RWPE1 (cell line): ENCODE data around the gene GRIN3B.

Experiments used
- CTCF ChIA-PET: fragments of 350-600 bp; sonication (Branson Sonifier 250); formaldehyde crosslinking; extraction: SDS; loops from one replicate; lab custom pipeline; 2021; lab: Yijun Ruan, JAX
- POLR2A ChIA-PET: fragments of 400-600 bp; formaldehyde crosslinking; extraction: SDS; loops from one replicate; lab custom pipeline; 2020; ENCODE audit warnings: antibody characterized with exemption; ENCODE audit not compliant: low non-redundant PET; lab: Yijun Ruan, JAX
- DNase-seq: peaks from one replicate; pipeline ENCODE4 v3.0.0; 2012; ENCODE audit warnings: low spot score
- H3K27ac ChIP-seq: fragments of 450-650 bp; 2 replicates; pipeline ENCODE4 v1.5.1; 2017
- TF ChIP-seq, protein P1 (sequence below): fragments of 450-650 bp; conservative IDR thresholded peaks from 2 replicates; pipeline ENCODE4 v1.5.1; 2017; ENCODE audit warnings: low read depth, mild to moderate bottlenecking

GRIN3B gene

DNA sequence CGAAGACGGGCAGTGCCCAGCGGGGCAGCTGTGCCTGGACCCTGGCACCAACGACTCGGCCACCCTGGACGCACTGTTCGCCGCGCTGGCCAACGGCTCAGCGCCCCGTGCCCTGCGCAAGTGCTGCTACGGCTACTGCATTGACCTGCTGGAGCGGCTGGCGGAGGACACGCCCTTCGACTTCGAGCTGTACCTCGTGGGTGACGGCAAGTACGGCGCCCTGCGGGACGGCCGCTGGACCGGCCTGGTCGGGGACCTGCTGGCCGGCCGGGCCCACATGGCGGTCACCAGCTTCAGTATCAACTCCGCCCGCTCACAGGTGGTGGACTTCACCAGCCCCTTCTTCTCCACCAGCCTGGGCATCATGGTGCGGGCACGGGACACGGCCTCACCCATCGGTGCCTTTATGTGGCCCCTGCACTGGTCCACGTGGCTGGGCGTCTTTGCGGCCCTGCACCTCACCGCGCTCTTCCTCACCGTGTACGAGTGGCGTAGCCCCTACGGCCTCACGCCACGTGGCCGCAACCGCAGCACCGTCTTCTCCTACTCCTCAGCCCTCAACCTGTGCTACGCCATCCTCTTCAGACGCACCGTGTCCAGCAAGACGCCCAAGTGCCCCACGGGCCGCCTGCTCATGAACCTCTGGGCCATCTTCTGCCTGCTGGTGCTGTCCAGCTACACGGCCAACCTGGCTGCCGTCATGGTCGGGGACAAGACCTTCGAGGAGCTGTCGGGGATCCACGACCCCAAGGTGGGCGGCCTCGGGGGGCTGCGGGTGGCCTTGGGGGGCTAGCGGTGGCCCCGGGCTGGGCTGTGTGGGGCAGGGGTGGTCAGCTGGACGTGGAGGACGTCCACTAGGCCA, 4.8 kb downstream of the GRIN3B start:
- POLR2A ChIA-PET: interaction anchor here (0.6 kb wide), 1 partner anchor 21 kb away, joined by 3 read pairs; the partner anchor contains the start of gene WDR18

DNA sequence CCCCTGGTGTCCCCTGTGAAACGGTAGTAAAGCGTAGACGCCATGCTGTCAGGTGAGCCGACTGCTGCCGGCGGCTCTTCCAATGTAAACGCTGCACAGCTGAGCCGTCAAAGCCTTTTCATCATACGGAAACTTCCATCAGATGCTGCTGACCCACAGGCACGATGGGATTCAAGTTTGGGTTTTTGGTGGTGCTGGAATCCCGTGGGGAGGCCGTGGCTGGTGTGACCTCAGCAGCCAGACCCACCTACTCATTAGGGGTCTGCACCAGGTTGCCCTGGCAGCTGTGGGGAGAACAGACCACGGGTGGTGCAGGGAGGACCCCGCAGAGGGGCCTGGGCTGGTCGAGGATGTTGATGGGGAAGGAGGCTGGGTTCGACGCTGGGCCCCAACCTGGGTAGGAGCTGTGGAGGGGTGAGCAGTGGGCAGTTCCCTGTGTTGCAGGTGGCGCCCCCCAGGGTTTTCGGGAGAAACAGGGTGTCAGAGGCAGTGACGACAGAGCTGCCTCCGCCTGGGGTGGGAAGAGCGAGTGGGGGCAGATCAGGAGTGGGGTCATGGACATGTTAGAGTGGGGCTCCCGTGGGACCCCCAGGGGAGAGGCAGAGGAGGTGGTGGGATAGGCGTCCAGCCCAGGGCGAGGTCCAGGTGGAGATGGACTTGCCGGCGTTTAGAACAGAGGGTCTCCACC, 6.6 kb downstream of the GRIN3B start:
- TF ChIP-seq, protein P1, sequence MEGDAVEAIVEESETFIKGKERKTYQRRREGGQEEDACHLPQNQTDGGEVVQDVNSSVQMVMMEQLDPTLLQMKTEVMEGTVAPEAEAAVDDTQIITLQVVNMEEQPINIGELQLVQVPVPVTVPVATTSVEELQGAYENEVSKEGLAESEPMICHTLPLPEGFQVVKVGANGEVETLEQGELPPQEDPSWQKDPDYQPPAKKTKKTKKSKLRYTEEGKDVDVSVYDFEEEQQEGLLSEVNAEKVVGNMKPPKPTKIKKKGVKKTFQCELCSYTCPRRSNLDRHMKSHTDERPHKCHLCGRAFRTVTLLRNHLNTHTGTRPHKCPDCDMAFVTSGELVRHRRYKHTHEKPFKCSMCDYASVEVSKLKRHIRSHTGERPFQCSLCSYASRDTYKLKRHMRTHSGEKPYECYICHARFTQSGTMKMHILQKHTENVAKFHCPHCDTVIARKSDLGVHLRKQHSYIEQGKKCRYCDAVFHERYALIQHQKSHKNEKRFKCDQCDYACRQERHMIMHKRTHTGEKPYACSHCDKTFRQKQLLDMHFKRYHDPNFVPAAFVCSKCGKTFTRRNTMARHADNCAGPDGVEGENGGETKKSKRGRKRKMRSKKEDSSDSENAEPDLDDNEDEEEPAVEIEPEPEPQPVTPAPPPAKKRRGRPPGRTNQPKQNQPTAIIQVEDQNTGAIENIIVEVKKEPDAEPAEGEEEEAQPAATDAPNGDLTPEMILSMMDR: no peak
- peak overlapping the region; percentile 26; the same call in 1 of the 2 replicates for H3K27ac ChIP-seq
- ChIA-PET CTCF (no interaction called here), POLR2A (no interaction called here)
- DNase-seq: no peak

More for the DNA sequence above, 4.8 kb downstream of the GRIN3B start:
- no peak for DNase-seq
- H3K27ac ChIP-seq: no peak overlapping the region
- TF ChIP-seq, protein P1: no peak
- CTCF ChIA-PET: interaction anchor here (1.0 kb wide), 2 partner anchors 9 to 142 kb away, joined by 3 to 4 read pairs; no protein-coding TSS in a partner anchor

DNA sequence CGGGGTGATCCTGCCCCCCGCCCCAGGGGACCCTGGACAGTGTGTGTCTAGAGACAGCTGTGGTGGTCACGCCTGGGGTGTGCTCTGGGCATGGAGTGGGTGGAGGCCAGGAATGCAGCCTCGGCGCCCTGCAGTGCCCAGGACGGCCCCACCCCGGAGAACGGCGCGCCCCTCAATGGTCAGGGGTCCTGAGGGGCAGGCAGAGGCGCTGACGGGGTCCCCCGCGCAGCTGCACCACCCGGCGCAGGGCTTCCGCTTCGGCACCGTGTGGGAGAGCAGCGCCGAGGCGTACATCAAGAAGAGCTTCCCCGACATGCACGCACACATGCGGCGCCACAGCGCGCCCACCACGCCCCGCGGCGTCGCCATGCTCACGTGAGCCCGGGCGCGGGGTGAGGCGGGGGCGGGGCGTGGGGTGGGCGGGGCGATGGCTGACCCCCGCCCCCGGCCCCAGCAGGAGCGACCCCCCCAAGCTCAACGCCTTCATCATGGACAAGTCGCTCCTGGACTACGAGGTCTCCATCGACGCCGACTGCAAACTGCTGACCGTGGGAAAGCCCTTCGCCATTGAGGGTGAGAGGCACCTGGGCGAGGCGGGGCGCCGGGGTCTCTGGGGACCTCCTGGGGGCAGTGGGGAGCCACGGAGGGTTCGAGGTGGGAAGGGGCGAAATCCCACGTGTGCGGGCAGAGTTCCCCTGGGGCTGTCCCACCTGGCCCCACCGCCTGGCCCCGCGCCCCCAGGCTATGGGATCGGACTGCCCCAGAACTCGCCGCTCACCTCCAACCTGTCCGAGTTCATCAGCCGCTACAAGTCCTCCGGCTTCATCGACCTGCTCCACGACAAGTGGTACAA, 7.4 kb downstream of the GRIN3B start:
- POLR2A ChIA-PET: no interaction called here
- CTCF ChIA-PET: no interaction called here
- TF ChIP-seq, protein P1: no peak

DNA sequence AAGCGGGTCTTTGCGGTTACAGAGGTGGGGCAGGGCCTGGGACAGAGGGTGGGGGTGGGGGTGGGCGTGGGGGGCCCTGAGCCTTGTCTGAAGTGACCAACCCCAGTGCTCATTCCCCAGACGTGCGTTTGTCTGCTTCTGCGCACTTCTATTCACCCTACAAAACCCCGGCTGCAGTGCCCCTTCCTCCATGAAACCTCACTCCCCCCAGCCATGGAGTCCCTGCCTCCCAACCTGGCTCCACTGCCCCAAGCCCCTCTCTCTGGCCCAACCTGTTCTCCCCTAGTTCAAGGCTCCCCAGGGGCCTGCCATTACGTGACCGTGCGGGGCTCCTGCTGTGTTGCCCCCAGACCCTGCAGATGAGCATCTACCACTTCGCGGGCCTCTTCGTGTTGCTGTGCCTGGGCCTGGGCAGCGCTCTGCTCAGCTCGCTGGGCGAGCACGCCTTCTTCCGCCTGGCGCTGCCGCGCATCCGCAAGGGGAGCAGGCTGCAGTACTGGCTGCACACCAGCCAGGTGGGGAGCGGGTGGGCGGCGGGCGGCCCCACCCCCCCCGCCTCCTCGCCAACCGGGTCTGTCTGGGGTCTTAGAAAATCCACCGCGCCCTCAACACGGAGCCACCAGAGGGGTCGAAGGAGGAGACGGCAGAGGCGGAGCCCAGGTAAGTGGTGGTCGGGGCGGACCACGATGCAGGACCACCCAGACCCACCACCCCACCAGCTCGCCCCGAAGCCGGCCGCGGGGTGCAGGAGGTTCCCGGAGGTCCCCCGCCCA, 8.2 kb downstream of the GRIN3B start:
- DNase-seq: no peak

More for the DNA sequence above, 7.4 kb downstream of the GRIN3B start:
- DNase-seq: no peak
- H3K27ac ChIP-seq: no peak overlapping the region

DNA sequence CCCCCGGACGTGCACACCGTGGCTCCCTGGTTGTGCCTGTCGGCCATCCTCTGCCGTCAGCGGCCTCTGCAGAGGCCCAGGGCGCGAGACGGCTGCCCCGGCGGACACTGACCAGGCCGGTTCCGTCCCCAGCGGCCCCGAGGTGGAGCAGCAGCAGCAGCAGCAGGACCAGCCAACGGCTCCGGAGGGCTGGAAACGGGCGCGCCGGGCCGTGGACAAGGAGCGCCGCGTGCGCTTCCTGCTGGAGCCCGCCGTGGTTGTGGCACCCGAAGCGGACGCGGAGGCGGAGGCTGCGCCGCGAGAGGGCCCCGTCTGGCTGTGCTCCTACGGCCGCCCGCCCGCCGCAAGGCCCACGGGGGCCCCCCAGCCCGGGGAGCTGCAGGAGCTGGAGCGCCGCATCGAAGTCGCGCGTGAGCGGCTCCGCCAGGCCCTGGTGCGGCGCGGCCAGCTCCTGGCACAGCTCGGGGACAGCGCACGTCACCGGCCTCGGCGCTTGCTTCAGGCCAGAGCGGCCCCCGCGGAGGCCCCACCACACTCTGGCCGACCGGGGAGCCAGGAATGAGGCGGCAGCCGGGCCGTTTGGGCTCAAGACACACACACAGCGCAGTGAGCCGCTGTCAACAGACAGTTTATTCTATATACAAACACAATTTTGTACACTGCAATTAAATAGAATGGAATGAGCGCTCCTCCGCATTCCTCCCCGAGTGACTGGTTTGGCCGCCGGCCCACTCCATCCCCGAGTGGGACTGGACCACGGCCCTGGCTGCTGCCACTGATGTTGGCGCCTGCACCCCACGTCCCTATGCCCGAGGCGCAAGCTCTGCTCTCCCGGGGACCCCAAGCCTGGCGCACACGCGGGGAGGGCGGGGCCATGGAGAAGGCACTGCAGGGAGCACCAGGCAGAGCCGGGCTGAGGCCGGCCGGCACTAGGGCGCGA, 9.1 kb downstream of the GRIN3B start:
- TF ChIP-seq, protein P1: no peak
- ChIA-PET POLR2A (no interaction called here), CTCF (no interaction called here)
- DNase-seq: no peak
- H3K27ac ChIP-seq: peak overlapping the region; percentile 12

More for the DNA sequence above, 8.2 kb downstream of the GRIN3B start:
- H3K27ac ChIP-seq: no peak overlapping the region
- CTCF ChIA-PET: no interaction called here
- POLR2A ChIA-PET: no interaction called here
- TF ChIP-seq, protein P1: no peak
